ENCODE results near the gene BTK. TPM values are rescaled to one million over a fixed set of nuclear protein-coding genes. Genes with fewer than 3 reads are reported as not detected.

The BTK gene
- total and polyA plus RNA-seq, 9 of the 15 experiments (the other 6 are each of a cell fraction or from before 2014, with no cell fraction given) = 14.9 to 93.4 (median 65.2) TPM

- TF ChIP-seq ZBTB40 (IDR thresholded peaks at IDR 0.05) (no peak), ZBTB40 (CRISPR knock-in tag; IDR thresholded peaks at IDR 0.05) (no peak), ZNF384 (IDR thresholded peaks at IDR 0.05; ENCODE audit: low read depth, low read length) (peak; percentile 88), IRF2 (CRISPR knock-in tag; IDR thresholded peaks at IDR 0.05) (no peak), ATF1 (CRISPR knock-in tag; IDR thresholded peaks at IDR 0.05) (no peak), ATF1 (tag; IDR thresholded peaks at IDR 0.05) (0 out of 2 replicates have a peak, but pooled peaks have one; percentile 3), XRCC5 (IDR thresholded peaks at IDR 0.05; ENCODE audit: low read depth, low read length) (no peak), STAT5B (CRISPR knock-in tag; IDR thresholded peaks at IDR 0.05) (no peak), NR1H2 (CRISPR knock-in tag; IDR thresholded peaks at IDR 0.05) (no peak), NFATC3 (IDR thresholded peaks at IDR 0.05) (no peak), KLF16 (IDR thresholded peaks at IDR 0.05) (no peak), SIN3A (IDR thresholded peaks at IDR 0.05; ENCODE audit: borderline replicate concordance in 2 of 2, control insufficient read depth in 1 of 2, low read depth in 2 of 2, low read length in 2 of 2) (0 out of 4 replicates have a peak, but pooled peaks of 1 of the 2 experiments have one; percentile 42), RAD51 (IDR thresholded peaks at IDR 0.05; ENCODE audit: borderline replicate concordance, low read depth) (no peak), ZNF766 (CRISPR knock-in tag; conservative IDR thresholded peaks at IDR 0.05) (no peak), ZNF551 (CRISPR knock-in tag; IDR thresholded peaks at IDR 0.05) (no peak), EGR1 (conservative IDR thresholded peaks at IDR 0.05) (peak; percentile 91)
- TF ChIP-seq, protein P1, sequence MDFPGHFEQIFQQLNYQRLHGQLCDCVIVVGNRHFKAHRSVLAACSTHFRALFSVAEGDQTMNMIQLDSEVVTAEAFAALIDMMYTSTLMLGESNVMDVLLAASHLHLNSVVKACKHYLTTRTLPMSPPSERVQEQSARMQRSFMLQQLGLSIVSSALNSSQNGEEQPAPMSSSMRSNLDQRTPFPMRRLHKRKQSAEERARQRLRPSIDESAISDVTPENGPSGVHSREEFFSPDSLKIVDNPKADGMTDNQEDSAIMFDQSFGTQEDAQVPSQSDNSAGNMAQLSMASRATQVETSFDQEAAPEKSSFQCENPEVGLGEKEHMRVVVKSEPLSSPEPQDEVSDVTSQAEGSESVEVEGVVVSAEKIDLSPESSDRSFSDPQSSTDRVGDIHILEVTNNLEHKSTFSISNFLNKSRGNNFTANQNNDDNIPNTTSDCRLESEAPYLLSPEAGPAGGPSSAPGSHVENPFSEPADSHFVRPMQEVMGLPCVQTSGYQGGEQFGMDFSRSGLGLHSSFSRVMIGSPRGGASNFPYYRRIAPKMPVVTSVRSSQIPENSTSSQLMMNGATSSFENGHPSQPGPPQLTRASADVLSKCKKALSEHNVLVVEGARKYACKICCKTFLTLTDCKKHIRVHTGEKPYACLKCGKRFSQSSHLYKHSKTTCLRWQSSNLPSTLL (IDR thresholded peaks at IDR 0.05) = no peak
Observed at GRCh38 chrX:101385795-101386541, at the start of gene BTK (continued).
